Stimulated activated memory B cell treated with anti-CD40 and anti-IgM and Interleukin-4, amounts not matched to agents 10 μg/mL and 1 μg/mL and 100 μg/mL, for 72 hours (primary cell): ENCODE results near the gene TP53.
A peak's percentile ranks its signal among the peaks of the same experiment; 100 is the strongest.
"Not testable (repeated sequence)": the region's sequence is repeated elsewhere in the genome, so short reads cannot be mapped to it uniquely, and the experiment has no call there.

Experiments used
- ATAC-seq: fragments of 150-1000 bp; cut with Tn5 transposase; 2 replicates; pipeline ENCODE4 v1.10.0; 2021
- H3K27ac Mint-ChIP-seq: one replicate; pipeline ENCODE4 v1.8.0; 2022; ENCODE audit warnings: mild to moderate bottlenecking, mixed read lengths
- H3K27me3 Mint-ChIP-seq: one replicate; pipeline ENCODE4 v1.8.0; 2022; ENCODE audit warnings: mixed read lengths
- H3K36me3 Mint-ChIP-seq: one replicate; pipeline ENCODE4 v1.8.0; 2022; ENCODE audit warnings: mixed read lengths
- H3K4me1 Mint-ChIP-seq: one replicate; pipeline ENCODE4 v1.8.0; 2022; ENCODE audit warnings: mixed read lengths
- H3K4me3 Mint-ChIP-seq: one replicate; pipeline ENCODE4 v1.8.0; 2022; ENCODE audit warnings: mild to moderate bottlenecking, moderate library complexity, mixed read lengths
- H3K9me3 Mint-ChIP-seq: one replicate; pipeline ENCODE4 v1.8.0; 2022; ENCODE audit warnings: mixed read lengths

Gene TP53

GRCh38 chr17:7633093-7633492, 54.2 kb downstream of the TP53 start:
- Mint-ChIP-seq H3K36me3 (no peaks in the 10 kb centered on the region), H3K27ac (no peak overlapping the region), H3K9me3 (no peaks in the 10 kb centered on the region), H3K27me3 (no peaks in the 10 kb centered on the region), H3K4me3 (no peak overlapping the region), H3K4me1 (no peaks in the 10 kb centered on the region)
- ATAC-seq = no peak

- Mint-ChIP-seq H3K36me3 (no peaks in the 10 kb centered on the region), H3K4me1 (no peaks in the 10 kb centered on the region), H3K9me3 (no peaks in the 10 kb centered on the region), H3K27me3 (no peaks in the 10 kb centered on the region), H3K27ac (no peak overlapping the region), H3K4me3 (no peak overlapping the region)
- ATAC-seq = no peak
Measured at GRCh38 chr17:7632492-7632894, 54.8 kb downstream of the TP53 start.

GRCh38 chr17:7631398-7632380, 55.6 kb downstream of the TP53 start:
- Mint-ChIP-seq H3K27me3 (no peaks in the 10 kb centered on the region), H3K9me3 (no peaks in the 10 kb centered on the region), H3K36me3 (no peaks in the 10 kb centered on the region), H3K4me3 (no peak overlapping the region), H3K27ac (no peak overlapping the region), H3K4me1 (peaks cover 5% of the 10 kb centered on the region)
- no peak for ATAC-seq

GRCh38 chr17:7629939-7630571, 57.2 kb downstream of the TP53 start, which contains the start of gene SHBG:
Gene SHBG, plus strand, starts transcription at chr17:7630135. Its CDS starts 38 bp downstream, at chr17:7630173.
- Mint-ChIP-seq H3K4me3 (no peak within 1 kb of the TSS), H3K4me1 (peaks cover 11% of the 10 kb centered on the region), H3K9me3 (no peaks in the 10 kb centered on the region), H3K27ac (no peak within 1 kb of the TSS), H3K36me3 (no peaks in the 10 kb centered on the region), H3K27me3 (no peaks in the 10 kb centered on the region)
- ATAC-seq = no peak

- H3K9me3 Mint-ChIP-seq = no peaks in the 10 kb centered on the region
- peak within 1 kb of the TSS; percentile 87 for H3K4me3 Mint-ChIP-seq
- no peaks in the 10 kb centered on the region for H3K27me3 Mint-ChIP-seq
- peak; percentile 98 for ATAC-seq
- no peaks in the 10 kb centered on the region for H3K36me3 Mint-ChIP-seq
- H3K4me1 Mint-ChIP-seq = peaks cover 11% of the 10 kb centered on the region
- peak within 1 kb of the TSS; percentile 82 for H3K27ac Mint-ChIP-seq
Measured at GRCh38 chr17:7627250-7628121, 59.8 kb downstream of the TP53 start, which contains the start of gene SAT2. Gene SAT2, minus strand, starts transcription at chr17:7627821. Its CDS starts 186 bp downstream, at chr17:7627635.

GRCh38 chr17:7626956-7627249, 60.4 kb downstream of the TP53 start:
- Mint-ChIP-seq H3K27ac (peak overlapping the region; percentile 82), H3K4me3 (peak overlapping the region; percentile 87), H3K36me3 (no peaks in the 10 kb centered on the region), H3K27me3 (no peaks in the 10 kb centered on the region), H3K9me3 (no peaks in the 10 kb centered on the region), H3K4me1 (peaks cover 11% of the 10 kb centered on the region)
- ATAC-seq = no peak

- Mint-ChIP-seq H3K27me3 (no peaks in the 10 kb centered on the region), H3K9me3 (no peaks in the 10 kb centered on the region), H3K4me3 (peak overlapping the region; percentile 87), H3K4me1 (peaks cover 11% of the 10 kb centered on the region), H3K36me3 (no peaks in the 10 kb centered on the region), H3K27ac (no peak overlapping the region)
- ATAC-seq = no peak
Measured at GRCh38 chr17:7626307-7626706, 61.0 kb downstream of the TP53 start.

- not testable (repeated sequence) for H3K36me3 Mint-ChIP-seq, H3K27me3 Mint-ChIP-seq, H3K27ac Mint-ChIP-seq, ATAC-seq, H3K9me3 Mint-ChIP-seq, H3K4me3 Mint-ChIP-seq
- H3K4me1 Mint-ChIP-seq = peaks cover 11% of the 10 kb centered on the region
Measured at GRCh38 chr17:7625749-7626148, 61.5 kb downstream of the TP53 start.

- Mint-ChIP-seq H3K9me3 (no peaks in the 10 kb centered on the region), H3K27ac (no peak overlapping the region), H3K27me3 (no peaks in the 10 kb centered on the region), H3K4me1 (peaks cover 13% of the 10 kb centered on the region), H3K4me3 (no peak overlapping the region), H3K36me3 (no peaks in the 10 kb centered on the region)
- no peak for ATAC-seq
Measured at GRCh38 chr17:7623661-7624060, 63.6 kb downstream of the TP53 start.

GRCh38 chr17:7620835-7621234, 66.5 kb downstream of the TP53 start:
- Mint-ChIP-seq H3K36me3 (no peaks in the 10 kb centered on the region), H3K27ac (no peak overlapping the region), H3K4me1 (peaks cover 4% of the 10 kb centered on the region), H3K9me3 (no peaks in the 10 kb centered on the region), H3K27me3 (no peaks in the 10 kb centered on the region), H3K4me3 (no peak overlapping the region)
- ATAC-seq = no peak

- Mint-ChIP-seq H3K27ac (no peak overlapping the region), H3K4me1 (peaks cover 9% of the 10 kb centered on the region), H3K9me3 (no peaks in the 10 kb centered on the region), H3K4me3 (no peak overlapping the region), H3K27me3 (no peaks in the 10 kb centered on the region), H3K36me3 (no peaks in the 10 kb centered on the region)
- no peak for ATAC-seq
Measured at GRCh38 chr17:7618608-7619007, 68.7 kb downstream of the TP53 start.
